ENCODE measurements around the gene ZFTA. TPM values are rescaled to one million over a fixed set of nuclear protein-coding genes. Genes with fewer than 3 reads are reported as not detected.

Gene ZFTA
- total RNA-seq, 1 donor from 2014 or later, result 25.1 TPM

GRCh38 chr11:63737718-63738117, 30.9 kb downstream of the ZFTA start:
- Histone ChIP-seq H3K36me3 (ENCODE audit: control insufficient read depth, insufficient read depth, low read length) (no peaks in the 10 kb centered on the region), H3K27me3 (ENCODE audit: control insufficient read depth, insufficient read depth, low read length) (no peaks in the 10 kb centered on the region), H3K4me3 (ENCODE audit: low read depth, low read length) (no peak overlapping the region)
- no peak for TF ChIP-seq CTCF (IDR thresholded peaks at IDR 0.05; ENCODE audit: insufficient read depth, low read length, poor library complexity, severe bottlenecking)
- no peak for DNase-seq (ENCODE audit: low read depth)

GRCh38 chr11:63736864-63737263, 31.7 kb downstream of the ZFTA start:
- no peak for TF ChIP-seq CTCF (IDR thresholded peaks at IDR 0.05; ENCODE audit: insufficient read depth, low read length, poor library complexity, severe bottlenecking)
- H3K4me3 ChIP-seq (ENCODE audit: low read depth, low read length), result no peak overlapping the region
- DNase-seq (ENCODE audit: low read depth), result no peak
- H3K27me3 ChIP-seq (ENCODE audit: control insufficient read depth, insufficient read depth, low read length), result no peaks in the 10 kb centered on the region
- H3K36me3 ChIP-seq (ENCODE audit: control insufficient read depth, insufficient read depth, low read length), result no peaks in the 10 kb centered on the region

GRCh38 chr11:63729326-63729725, 39.2 kb downstream of the ZFTA start:
- no peak for DNase-seq (ENCODE audit: low read depth)

GRCh38 chr11:63720611-63721010, 48.0 kb downstream of the ZFTA start:
- no peaks in the 10 kb centered on the region for H3K36me3 ChIP-seq (ENCODE audit: control insufficient read depth, insufficient read depth, low read length)
- no peak for TF ChIP-seq CTCF (IDR thresholded peaks at IDR 0.05; ENCODE audit: insufficient read depth, low read length, poor library complexity, severe bottlenecking)
- DNase-seq (ENCODE audit: low read depth), result no peak
- no peaks in the 10 kb centered on the region for H3K27me3 ChIP-seq (ENCODE audit: control insufficient read depth, insufficient read depth, low read length)
- no peak overlapping the region for H3K4me3 ChIP-seq (ENCODE audit: low read depth, low read length)

More at GRCh38 chr11:63729326-63729725, 39.2 kb downstream of the ZFTA start:
- TF ChIP-seq CTCF (IDR thresholded peaks at IDR 0.05; ENCODE audit: insufficient read depth, low read length, poor library complexity, severe bottlenecking), result no peak
- H3K27me3 ChIP-seq (ENCODE audit: control insufficient read depth, insufficient read depth, low read length), result no peaks in the 10 kb centered on the region
- no peak overlapping the region for H3K4me3 ChIP-seq (ENCODE audit: low read depth, low read length)
- H3K36me3 ChIP-seq (ENCODE audit: control insufficient read depth, insufficient read depth, low read length), result no peaks in the 10 kb centered on the region

GRCh38 chr11:63719987-63720386, 48.6 kb downstream of the ZFTA start:
- no peak overlapping the region for H3K4me3 ChIP-seq (ENCODE audit: low read depth, low read length)
- no peaks in the 10 kb centered on the region for H3K36me3 ChIP-seq (ENCODE audit: control insufficient read depth, insufficient read depth, low read length)
- TF ChIP-seq CTCF (IDR thresholded peaks at IDR 0.05; ENCODE audit: insufficient read depth, low read length, poor library complexity, severe bottlenecking), result no peak
- no peak for DNase-seq (ENCODE audit: low read depth)
- no peaks in the 10 kb centered on the region for H3K27me3 ChIP-seq (ENCODE audit: control insufficient read depth, insufficient read depth, low read length)

- no peak for TF ChIP-seq CTCF (IDR thresholded peaks at IDR 0.05; ENCODE audit: insufficient read depth, low read length, poor library complexity, severe bottlenecking)
- Histone ChIP-seq H3K27me3 (ENCODE audit: control insufficient read depth, insufficient read depth, low read length) (no peaks in the 10 kb centered on the region), H3K36me3 (ENCODE audit: control insufficient read depth, insufficient read depth, low read length) (no peaks in the 10 kb centered on the region), H3K4me3 (ENCODE audit: low read depth, low read length) (no peak overlapping the region)
- DNase-seq (ENCODE audit: low read depth), result no peak
These were observed 49.6 kb downstream of the ZFTA start for GRCh38 chr11:63719001-63719400.
